HepG2 (cell line): ENCODE measurements around the gene CYB5B. TPM values are rescaled to one million over a fixed set of nuclear protein-coding genes. Genes with fewer than 3 reads are reported as not detected.

Experiments used
- ATF1 ChIP-seq: IDR thresholded peaks from 2 replicates; pipeline ENCODE4 v1.6.1; 2016; ENCODE audit warnings: mild to moderate bottlenecking, control low read depth
- HMG20A ChIP-seq: IDR thresholded peaks from 2 replicates; pipeline ENCODE4 v1.6.1; 2016; ENCODE audit warnings: borderline replicate concordance
- HNRNPH1 ChIP-seq: fragments of 200-400 bp; formaldehyde crosslinking; optimal IDR thresholded peaks from 2 replicates; pipeline ENCODE3; 2017; ENCODE audit warnings: mild to moderate bottlenecking, low read depth, low read length
- MAX ChIP-seq: IDR thresholded peaks from 2 replicates; pipeline ENCODE4 v1.6.1; 2012; ENCODE audit warnings: inconsistent platforms
- MIER2 ChIP-seq: IDR thresholded peaks from 2 replicates; pipeline ENCODE4 v1.6.1; 2016; ENCODE audit warnings: missing biosample characterization, missing genetic modification reagents
- NR2C2 ChIP-seq: sonication (generic); formaldehyde crosslinking; IDR thresholded peaks from 2 replicates; pipeline ENCODE4 v1.4.0; 2020; ENCODE audit warnings: missing genetic modification reagents, mild to moderate bottlenecking, moderate library complexity, borderline replicate concordance
- PAXIP1 ChIP-seq: sonication (generic); formaldehyde crosslinking; conservative IDR thresholded peaks from 2 replicates; pipeline ENCODE4 v1.4.0; 2020; ENCODE audit warnings: mild to moderate bottlenecking, missing genetic modification reagents, moderate library complexity
- SOX6 ChIP-seq, 2 experiments: fragments of 450-650 bp in 1 of 2; sonication (generic) in 1 of 2; formaldehyde crosslinking in 1 of 2; IDR thresholded peaks; 2 replicates each; pipeline versions ENCODE4 v1.4.0 to v1.6.1; 2017 to 2020; ENCODE audit warnings: antibody characterized with exemption in 1 of 2, mild to moderate bottlenecking in 1 of 2, missing genetic modification reagents in 1 of 2
- TOPORS ChIP-seq: sonication (generic); formaldehyde crosslinking; IDR thresholded peaks from 2 replicates; pipeline ENCODE4 v1.8.0; 2023; ENCODE audit warnings: mild to moderate bottlenecking, missing genetic modification reagents
- ZBTB25 ChIP-seq: IDR thresholded peaks from 2 replicates; pipeline ENCODE4 v1.6.1; 2018; ENCODE audit warnings: missing genetic modification reagents
- ZFP36 ChIP-seq: fragments of 150-350 bp; IDR thresholded peaks from 2 replicates; pipeline ENCODE4 v1.6.1; 2018; ENCODE audit warnings: borderline replicate concordance, low read length, low read depth; ENCODE audit not compliant: partially characterized antibody
- ZFP90 ChIP-seq: sonication (generic); formaldehyde crosslinking; IDR thresholded peaks from 2 replicates; pipeline ENCODE4 v1.8.0; 2022; ENCODE audit warnings: missing genetic modification reagents, mild to moderate bottlenecking, inconsistent platforms, borderline replicate concordance
- ZNF891 ChIP-seq: sonication (generic); formaldehyde crosslinking; IDR thresholded peaks from 2 replicates; pipeline ENCODE4 v1.5.0; 2020; ENCODE audit warnings: mild to moderate bottlenecking, missing genetic modification reagents
- polyA plus RNA-seq, 8 experiments: library from polyadenylated mRNA; depleted of rRNA in 3 of 8; stranded (reverse) in 7 of 8; unstranded in 1 of 8; fragments of >200 nt; fragmentation: Illumina TruSeq in 4 of 8; extraction: Trizol in 4 of 8; gene quantifications; 2 replicates each; pipeline versions ENCODE4 v1.2.1 to v1.2.3, GENCODE V29; 2011 to 2016; ENCODE audit warnings: low read depth in 4 of 8, missing spikeins in 1 of 8, mixed read lengths in 1 of 8; ENCODE audit not compliant: insufficient read depth in 1 of 8
- total RNA-seq, 5 experiments: library from RNA; depleted of rRNA; stranded (reverse); fragments of >200 nt; fragmentation: Illumina TruSeq; extraction: Trizol; gene quantifications; 2 replicates each; pipeline ENCODE4 v1.2.3, GENCODE V29; 2016; ENCODE audit warnings: low read depth in 1 of 5
- TF ChIP-seq, protein P1 (sequence below): sonication (generic); formaldehyde crosslinking; IDR thresholded peaks from 2 replicates; pipeline ENCODE4 v1.4.0; 2020; ENCODE audit warnings: missing genetic modification reagents
- TF ChIP-seq, protein P2 (sequence below): sonication (generic); formaldehyde crosslinking; IDR thresholded peaks from 2 replicates; pipeline ENCODE4 v1.5.0; 2020; ENCODE audit warnings: missing genetic modification reagents

Gene CYB5B
- total and polyA plus RNA-seq, 2 of the 13 experiments (the other 11 are each of a cell fraction or from before 2014, with no cell fraction given) = 234 to 432 TPM

GRCh38 chr16:69404275-69404805, 20.1 kb upstream of the CYB5B start (continued):
- TF ChIP-seq ZNF891 (CRISPR knock-in tag) = no peak
- TF ChIP-seq HMG20A (CRISPR knock-in tag) = peak; percentile 90; the same call in 1 of the 2 replicates
- no peak for TF ChIP-seq HNRNPH1
- peak; percentile 94 for TF ChIP-seq PAXIP1 (CRISPR knock-in tag)
- TF ChIP-seq ATF1 (CRISPR knock-in tag) = peak; percentile 48; the same call in 1 of the 2 replicates
- TF ChIP-seq MIER2 (CRISPR knock-in tag) = peak; percentile 77
- TF ChIP-seq ZFP36 = no peak
- TF ChIP-seq SOX6 (IDR thresholded peaks at IDR 0.05) = no peak
- TF ChIP-seq SOX6 (CRISPR knock-in tag; IDR thresholded peaks at IDR 0.05) = peak; percentile 87
- no peak for TF ChIP-seq ZFP90
- no peak for TF ChIP-seq TOPORS (CRISPR knock-in tag)
- peak; percentile 59; the same call in 1 of the 2 replicates for TF ChIP-seq NR2C2
- TF ChIP-seq, protein P1, sequence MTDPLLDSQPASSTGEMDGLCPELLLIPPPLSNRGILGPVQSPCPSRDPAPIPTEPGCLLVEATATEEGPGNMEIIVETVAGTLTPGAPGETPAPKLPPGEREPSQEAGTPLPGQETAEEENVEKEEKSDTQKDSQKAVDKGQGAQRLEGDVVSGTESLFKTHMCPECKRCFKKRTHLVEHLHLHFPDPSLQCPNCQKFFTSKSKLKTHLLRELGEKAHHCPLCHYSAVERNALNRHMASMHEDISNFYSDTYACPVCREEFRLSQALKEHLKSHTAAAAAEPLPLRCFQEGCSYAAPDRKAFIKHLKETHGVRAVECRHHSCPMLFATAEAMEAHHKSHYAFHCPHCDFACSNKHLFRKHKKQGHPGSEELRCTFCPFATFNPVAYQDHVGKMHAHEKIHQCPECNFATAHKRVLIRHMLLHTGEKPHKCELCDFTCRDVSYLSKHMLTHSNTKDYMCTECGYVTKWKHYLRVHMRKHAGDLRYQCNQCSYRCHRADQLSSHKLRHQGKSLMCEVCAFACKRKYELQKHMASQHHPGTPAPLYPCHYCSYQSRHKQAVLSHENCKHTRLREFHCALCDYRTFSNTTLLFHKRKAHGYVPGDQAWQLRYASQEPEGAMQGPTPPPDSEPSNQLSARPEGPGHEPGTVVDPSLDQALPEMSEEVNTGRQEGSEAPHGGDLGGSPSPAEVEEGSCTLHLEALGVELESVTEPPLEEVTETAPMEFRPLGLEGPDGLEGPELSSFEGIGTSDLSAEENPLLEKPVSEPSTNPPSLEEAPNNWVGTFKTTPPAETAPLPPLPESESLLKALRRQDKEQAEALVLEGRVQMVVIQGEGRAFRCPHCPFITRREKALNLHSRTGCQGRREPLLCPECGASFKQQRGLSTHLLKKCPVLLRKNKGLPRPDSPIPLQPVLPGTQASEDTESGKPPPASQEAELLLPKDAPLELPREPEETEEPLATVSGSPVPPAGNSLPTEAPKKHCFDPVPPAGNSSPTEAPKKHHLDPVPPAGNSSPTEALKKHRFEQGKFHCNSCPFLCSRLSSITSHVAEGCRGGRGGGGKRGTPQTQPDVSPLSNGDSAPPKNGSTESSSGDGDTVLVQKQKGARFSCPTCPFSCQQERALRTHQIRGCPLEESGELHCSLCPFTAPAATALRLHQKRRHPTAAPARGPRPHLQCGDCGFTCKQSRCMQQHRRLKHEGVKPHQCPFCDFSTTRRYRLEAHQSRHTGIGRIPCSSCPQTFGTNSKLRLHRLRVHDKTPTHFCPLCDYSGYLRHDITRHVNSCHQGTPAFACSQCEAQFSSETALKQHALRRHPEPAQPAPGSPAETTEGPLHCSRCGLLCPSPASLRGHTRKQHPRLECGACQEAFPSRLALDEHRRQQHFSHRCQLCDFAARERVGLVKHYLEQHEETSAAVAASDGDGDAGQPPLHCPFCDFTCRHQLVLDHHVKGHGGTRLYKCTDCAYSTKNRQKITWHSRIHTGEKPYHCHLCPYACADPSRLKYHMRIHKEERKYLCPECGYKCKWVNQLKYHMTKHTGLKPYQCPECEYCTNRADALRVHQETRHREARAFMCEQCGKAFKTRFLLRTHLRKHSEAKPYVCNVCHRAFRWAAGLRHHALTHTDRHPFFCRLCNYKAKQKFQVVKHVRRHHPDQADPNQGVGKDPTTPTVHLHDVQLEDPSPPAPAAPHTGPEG (CRISPR knock-in tag) = no peak
- TF ChIP-seq ZBTB25 (CRISPR knock-in tag) = 0 out of 2 replicates have a peak, but pooled peaks have one; percentile 64
- peak; percentile 63 for TF ChIP-seq MAX
- TF ChIP-seq, protein P2, sequence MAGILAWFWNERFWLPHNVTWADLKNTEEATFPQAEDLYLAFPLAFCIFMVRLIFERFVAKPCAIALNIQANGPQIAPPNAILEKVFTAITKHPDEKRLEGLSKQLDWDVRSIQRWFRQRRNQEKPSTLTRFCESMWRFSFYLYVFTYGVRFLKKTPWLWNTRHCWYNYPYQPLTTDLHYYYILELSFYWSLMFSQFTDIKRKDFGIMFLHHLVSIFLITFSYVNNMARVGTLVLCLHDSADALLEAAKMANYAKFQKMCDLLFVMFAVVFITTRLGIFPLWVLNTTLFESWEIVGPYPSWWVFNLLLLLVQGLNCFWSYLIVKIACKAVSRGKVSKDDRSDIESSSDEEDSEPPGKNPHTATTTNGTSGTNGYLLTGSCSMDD (CRISPR knock-in tag) = no peak
